Measurements from ENCODE around the gene CLEC1A. TPM values are rescaled to one million over a fixed set of nuclear protein-coding genes. Genes with fewer than 3 reads are reported as not detected.

The CLEC1A gene
- total RNA-seq, 1 experiment from 2014 or later = not detected

- H3K9me3 ChIP-seq (replicated peaks) = no peaks in the 10 kb centered on the region
- no peaks in the 10 kb centered on the region for H3K27me3 ChIP-seq (replicated peaks)
- H3K4me3 ChIP-seq = no peak overlapping the region
- no peak for DNase-seq (ENCODE audit: low read depth in 1 of 2, low spot score in 2 of 2)
- H3K36me3 ChIP-seq = no peaks in the 10 kb centered on the region
- no peak overlapping the region for H3K27ac ChIP-seq
- H3K4me1 ChIP-seq (replicated peaks) = no peaks in the 10 kb centered on the region
Observed at GRCh38 chr12:10119066-10119465, 20.3 kb upstream of the CLEC1A start.

- no peak overlapping the region for H3K4me3 ChIP-seq
- no peak overlapping the region for H3K27ac ChIP-seq
- no peaks in the 10 kb centered on the region for H3K9me3 ChIP-seq (replicated peaks)
- H3K36me3 ChIP-seq = no peaks in the 10 kb centered on the region
- no peak for DNase-seq (ENCODE audit: low read depth in 1 of 2, low spot score in 2 of 2)
- no peaks in the 10 kb centered on the region for H3K27me3 ChIP-seq (replicated peaks)
- peaks cover 6% of the 10 kb centered on the region; the same call in 1 of the 2 replicates for H3K4me1 ChIP-seq (replicated peaks)
Observed at GRCh38 chr12:10115890-10116289, 17.1 kb upstream of the CLEC1A start.

GRCh38 chr12:10115311-10115710 is 16.5 kb upstream of the CLEC1A start:
- Histone ChIP-seq H3K36me3 (no peaks in the 10 kb centered on the region), H3K27me3 (replicated peaks) (no peaks in the 10 kb centered on the region), H3K9me3 (replicated peaks) (no peaks in the 10 kb centered on the region), H3K4me3 (no peak overlapping the region), H3K27ac (no peak overlapping the region), H3K4me1 (replicated peaks) (peaks cover 6% of the 10 kb centered on the region; the same call in 1 of the 2 replicates)
- no peak for DNase-seq (ENCODE audit: low read depth in 1 of 2, low spot score in 2 of 2)

- Histone ChIP-seq H3K27me3 (replicated peaks) (no peaks in the 10 kb centered on the region), H3K9me3 (replicated peaks) (no peaks in the 10 kb centered on the region), H3K4me1 (replicated peaks) (peaks cover 6% of the 10 kb centered on the region; the same call in 1 of the 2 replicates), H3K27ac (no peak overlapping the region), H3K4me3 (no peak overlapping the region), H3K36me3 (no peaks in the 10 kb centered on the region)
- DNase-seq (ENCODE audit: low read depth in 1 of 2, low spot score in 2 of 2) = no peak
Observed at GRCh38 chr12:10113920-10114319, 15.1 kb upstream of the CLEC1A start.

- Histone ChIP-seq H3K27me3 (replicated peaks) (no peaks in the 10 kb centered on the region), H3K27ac (no peak overlapping the region), H3K36me3 (no peaks in the 10 kb centered on the region), H3K4me3 (no peak overlapping the region), H3K4me1 (replicated peaks) (peaks cover 6% of the 10 kb centered on the region; the same call in 1 of the 2 replicates), H3K9me3 (replicated peaks) (no peaks in the 10 kb centered on the region)
- no peak for DNase-seq (ENCODE audit: low read depth in 1 of 2, low spot score in 2 of 2)
Observed at GRCh38 chr12:10113075-10113474, 14.3 kb upstream of the CLEC1A start.

GRCh38 chr12:10111451-10111850 is 12.7 kb upstream of the CLEC1A start:
- Histone ChIP-seq H3K36me3 (no peaks in the 10 kb centered on the region), H3K4me3 (no peak overlapping the region), H3K27me3 (replicated peaks) (no peaks in the 10 kb centered on the region), H3K9me3 (replicated peaks) (no peaks in the 10 kb centered on the region), H3K27ac (no peak overlapping the region), H3K4me1 (replicated peaks) (peaks cover 6% of the 10 kb centered on the region; the same call in 1 of the 2 replicates)
- DNase-seq (ENCODE audit: low read depth in 1 of 2, low spot score in 2 of 2) = no peak

- DNase-seq (ENCODE audit: low read depth in 1 of 2, low spot score in 2 of 2) = no peak
- Histone ChIP-seq H3K9me3 (replicated peaks) (no peaks in the 10 kb centered on the region), H3K36me3 (no peaks in the 10 kb centered on the region), H3K4me1 (replicated peaks) (peaks cover 6% of the 10 kb centered on the region; the same call in 1 of the 2 replicates), H3K27me3 (replicated peaks) (no peaks in the 10 kb centered on the region), H3K4me3 (no peak overlapping the region), H3K27ac (no peak overlapping the region)
Observed at GRCh38 chr12:10110256-10110844, 11.6 kb upstream of the CLEC1A start.

GRCh38 chr12:10102322-10102721 is 3.5 kb upstream of the CLEC1A start:
- Histone ChIP-seq H3K27me3 (replicated peaks) (no peaks in the 10 kb centered on the region), H3K9me3 (replicated peaks) (no peaks in the 10 kb centered on the region), H3K4me3 (no peak overlapping the region), H3K36me3 (no peaks in the 10 kb centered on the region), H3K4me1 (replicated peaks) (no peaks in the 10 kb centered on the region), H3K27ac (no peak overlapping the region)
- no peak for DNase-seq (ENCODE audit: low read depth in 1 of 2, low spot score in 2 of 2)

- Histone ChIP-seq H3K36me3 (no peaks in the 10 kb centered on the region), H3K4me3 (no peak overlapping the region), H3K9me3 (replicated peaks) (no peaks in the 10 kb centered on the region), H3K4me1 (replicated peaks) (no peaks in the 10 kb centered on the region), H3K27ac (no peak overlapping the region), H3K27me3 (replicated peaks) (no peaks in the 10 kb centered on the region)
- DNase-seq (ENCODE audit: low read depth in 1 of 2, low spot score in 2 of 2) = no peak
Observed at GRCh38 chr12:10101648-10102220, 2.9 kb upstream of the CLEC1A start.

- Histone ChIP-seq H3K4me3 (no peak overlapping the region), H3K27ac (no peak overlapping the region), H3K9me3 (replicated peaks) (no peaks in the 10 kb centered on the region; the same call in 1 of the 2 replicates), H3K36me3 (no peaks in the 10 kb centered on the region), H3K27me3 (replicated peaks) (no peaks in the 10 kb centered on the region), H3K4me1 (replicated peaks) (no peaks in the 10 kb centered on the region)
- no peak for DNase-seq (ENCODE audit: low read depth in 1 of 2, low spot score in 2 of 2)
Observed at GRCh38 chr12:10101042-10101579, 2.3 kb upstream of the CLEC1A start.

GRCh38 chr12:10097521-10097920 is 1.3 kb downstream of the CLEC1A start:
- no peak overlapping the region for H3K4me3 ChIP-seq
- H3K36me3 ChIP-seq = no peaks in the 10 kb centered on the region
- DNase-seq (ENCODE audit: low read depth in 1 of 2, low spot score in 2 of 2) = no peak
- H3K27me3 ChIP-seq (replicated peaks) = no peaks in the 10 kb centered on the region
- H3K27ac ChIP-seq = no peak overlapping the region
- no peaks in the 10 kb centered on the region; the same call in 1 of the 2 replicates for H3K9me3 ChIP-seq (replicated peaks)
- no peaks in the 10 kb centered on the region for H3K4me1 ChIP-seq (replicated peaks)

GRCh38 chr12:10095971-10096370 is 2.8 kb downstream of the CLEC1A start:
- no peak for DNase-seq (ENCODE audit: low read depth in 1 of 2, low spot score in 2 of 2)
- Histone ChIP-seq H3K9me3 (replicated peaks) (no peaks in the 10 kb centered on the region; the same call in 1 of the 2 replicates), H3K4me1 (replicated peaks) (no peaks in the 10 kb centered on the region), H3K36me3 (no peaks in the 10 kb centered on the region), H3K4me3 (no peak overlapping the region), H3K27ac (no peak overlapping the region), H3K27me3 (replicated peaks) (0 out of 2 replicates have a peak, but pooled peaks cover 2% of the 10 kb centered on the region)

GRCh38 chr12:10094646-10095395 is 4.0 kb downstream of the CLEC1A start:
- Histone ChIP-seq H3K4me3 (no peak overlapping the region), H3K9me3 (replicated peaks) (no peaks in the 10 kb centered on the region; the same call in 1 of the 2 replicates), H3K36me3 (no peaks in the 10 kb centered on the region), H3K27me3 (replicated peaks) (0 out of 2 replicates have a peak, but pooled peaks cover 2% of the 10 kb centered on the region), H3K4me1 (replicated peaks) (no peaks in the 10 kb centered on the region), H3K27ac (no peak overlapping the region)
- no peak for DNase-seq (ENCODE audit: low read depth in 1 of 2, low spot score in 2 of 2)
